HG02973 (cell line): ENCODE measurements around the gene LMF2.

Source experiments
- ATAC-seq: cut with Tn5 transposase; IDR thresholded peaks from one replicate; pipeline ENCODE4 v1.9.1; 2021; ENCODE audit warnings: moderate library complexity; ENCODE audit not compliant: unreplicated experiment

LMF2 gene

DNA sequence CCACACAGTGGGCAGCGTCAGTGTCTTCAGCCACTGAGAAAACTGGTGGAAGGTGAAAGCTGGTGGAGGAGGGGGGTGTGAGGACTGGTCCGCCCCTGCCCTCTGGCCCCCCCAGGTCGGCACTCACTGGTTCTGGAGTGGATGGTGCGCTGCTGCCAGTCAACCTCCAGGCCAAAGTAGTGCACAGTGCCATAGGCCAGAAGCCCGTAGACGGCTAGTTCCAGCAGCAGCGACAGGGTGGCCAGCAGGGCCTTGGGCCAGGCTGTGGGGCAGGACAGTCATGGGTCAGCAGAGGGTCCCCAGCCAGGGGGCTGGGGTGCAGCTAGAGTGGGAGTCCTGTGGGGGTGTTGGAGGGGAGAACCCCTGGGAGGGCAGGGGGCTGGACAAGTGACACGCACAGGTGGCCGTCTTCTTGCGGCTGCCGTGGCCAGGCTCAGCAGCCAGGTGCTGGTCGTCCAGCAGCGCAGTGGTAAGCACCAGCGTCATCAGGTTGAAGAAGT, 2.2 kb downstream of the LMF2 start:
- ATAC-seq, result no peak

DNA sequence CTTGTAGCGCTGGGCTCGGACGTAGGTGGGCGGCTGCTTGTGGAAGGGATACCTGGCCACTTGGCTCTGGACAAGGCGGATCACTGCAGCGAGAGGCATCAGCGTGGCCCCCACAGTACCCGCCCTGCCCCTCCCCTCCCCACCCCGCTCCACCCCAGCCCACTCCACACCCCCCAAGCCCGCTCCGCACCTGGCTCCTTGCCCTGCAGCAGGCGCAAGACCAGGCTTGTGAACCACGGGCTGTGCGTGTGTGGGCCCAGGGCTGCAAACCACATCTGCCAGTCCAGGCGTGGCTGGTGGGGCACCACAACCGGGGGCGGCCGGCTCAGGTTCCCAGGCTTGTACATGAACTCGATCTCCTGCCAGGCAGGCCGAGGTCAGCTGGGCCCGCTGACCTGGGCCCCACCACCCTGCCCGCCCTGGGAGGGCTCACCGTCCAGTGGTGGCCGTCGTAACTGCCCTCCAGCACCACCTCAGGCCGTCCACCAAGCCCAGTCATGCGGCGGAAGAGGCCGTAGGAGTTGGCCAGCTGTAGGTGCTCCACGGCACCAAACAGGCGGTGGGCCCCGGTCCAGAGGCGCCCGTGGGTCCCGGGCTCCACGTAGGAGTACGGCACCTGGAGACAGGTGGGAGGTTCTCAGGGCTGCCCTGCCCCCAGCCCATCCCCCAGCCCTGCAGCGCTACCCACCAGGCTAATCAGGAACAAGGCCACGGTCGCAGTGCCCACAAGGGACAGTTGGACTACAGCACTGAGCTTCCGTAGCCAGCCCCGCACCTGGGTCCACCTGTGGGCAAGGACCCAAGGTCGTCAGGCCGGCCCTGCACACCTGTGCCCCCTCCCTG, 2.9 kb downstream of the LMF2 start:
- no peak for ATAC-seq

DNA sequence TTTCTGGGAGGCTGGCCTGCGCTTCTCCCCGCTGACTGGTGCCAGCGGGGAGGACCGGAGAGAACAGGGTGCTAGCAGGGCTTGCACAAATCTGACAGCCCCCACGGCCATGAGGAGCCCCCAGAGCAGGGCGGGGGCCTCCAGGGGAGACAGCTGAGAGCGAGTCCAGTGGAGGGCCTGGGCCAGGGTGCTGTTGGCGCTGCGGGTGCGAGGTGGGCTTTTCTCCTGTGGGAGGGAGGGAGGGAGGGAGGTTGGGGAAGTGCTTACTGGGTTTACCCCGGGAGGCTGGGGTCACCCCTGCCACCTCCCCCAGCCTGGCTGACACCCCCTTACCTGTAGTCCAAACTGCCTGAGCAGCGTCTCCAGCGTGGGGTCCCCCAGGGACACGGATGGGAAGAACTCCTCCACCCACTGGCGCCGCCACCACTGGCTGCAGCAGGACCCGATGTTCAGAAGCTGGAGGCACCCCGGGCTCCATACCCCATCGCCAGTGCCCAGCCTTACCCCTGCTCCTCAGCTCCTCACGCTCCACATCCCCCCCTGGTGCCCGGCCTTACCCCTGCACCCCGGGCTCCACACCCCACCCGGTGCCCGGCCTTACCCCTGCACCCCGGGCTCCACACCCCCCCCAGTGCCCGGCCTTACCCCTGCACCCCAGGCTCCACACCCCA, 3.9 kb downstream of the LMF2 start:
- ATAC-seq, result no peak

GRCh38 chr22:50502628-50503474, 4.7 kb downstream of the LMF2 start:
- ATAC-seq, result no peak

- no peak for ATAC-seq
Measured at GRCh38 chr22:50502096-50502495, 5.4 kb downstream of the LMF2 start.

DNA sequence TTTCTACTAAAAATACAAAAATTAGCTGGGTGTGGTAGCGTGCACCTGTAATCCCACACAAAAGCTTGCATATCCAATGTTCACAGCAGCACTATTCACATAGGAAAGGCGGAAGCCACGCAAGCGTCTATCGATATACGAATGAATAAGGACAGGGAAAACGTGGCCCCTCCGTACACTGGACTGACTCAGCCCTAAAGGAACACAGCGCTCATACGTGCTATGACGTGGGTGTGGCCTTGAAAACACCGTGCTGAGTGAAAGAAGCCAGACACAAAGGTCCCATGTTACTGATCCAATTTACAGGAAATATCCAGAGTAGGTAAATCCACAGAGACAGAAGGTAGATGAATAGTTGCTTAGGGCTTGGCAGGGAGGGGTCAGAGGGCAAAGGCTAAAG, 7.0 kb downstream of the LMF2 start:
- no peak for ATAC-seq

GRCh38 chr22:50498322-50498890, 9.1 kb downstream of the LMF2 start:
- ATAC-seq, result no peak

- no peak for ATAC-seq
Measured at GRCh38 chr22:50497093-50497492, 10.4 kb downstream of the LMF2 start.

- ATAC-seq, result no peak
Measured at GRCh38 chr22:50490531-50491308, 16.8 kb downstream of the LMF2 start.

DNA sequence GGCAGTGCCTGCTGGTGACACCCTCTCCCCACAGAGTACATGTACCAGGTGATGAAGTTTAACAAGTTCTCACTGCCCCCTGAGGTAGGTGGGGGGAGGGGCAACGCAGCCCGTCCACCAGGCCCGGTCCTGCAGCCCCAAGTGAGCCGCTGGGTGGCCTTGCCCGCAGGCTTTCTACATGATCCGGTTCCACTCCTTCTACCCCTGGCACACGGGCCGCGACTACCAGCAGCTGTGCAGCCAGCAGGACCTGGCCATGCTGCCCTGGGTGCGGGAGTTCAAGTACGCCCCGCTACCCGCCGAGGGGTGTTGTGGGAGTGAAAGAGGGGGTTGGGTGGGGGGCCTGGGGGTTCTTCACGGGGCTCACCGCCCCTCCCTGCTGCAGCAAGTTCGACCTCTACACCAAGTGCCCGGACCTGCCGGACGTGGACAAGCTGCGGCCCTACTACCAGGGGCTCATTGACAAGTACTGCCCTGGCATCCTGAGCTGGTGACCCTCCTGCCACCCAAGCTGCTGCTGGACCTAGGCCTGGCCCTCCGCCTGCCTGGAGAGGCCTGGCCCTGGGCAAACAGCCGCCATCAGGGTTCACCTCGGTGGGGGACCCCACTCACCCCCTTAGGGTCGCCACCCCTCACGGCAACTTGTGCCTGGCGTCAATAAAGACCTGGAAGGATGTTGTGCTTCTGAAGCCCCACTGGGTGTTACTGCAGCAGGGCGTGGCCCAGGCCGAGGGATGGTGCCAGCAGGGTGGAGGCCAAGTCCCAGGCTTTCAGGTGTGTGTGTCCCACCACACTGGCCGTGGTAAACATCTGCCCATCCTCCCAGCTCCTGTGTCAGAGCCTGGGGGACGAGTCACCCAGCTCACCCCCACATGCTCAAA, 17.9 kb downstream of the LMF2 start:
- ATAC-seq, result no peak

GRCh38 chr22:50488886-50489285, 18.6 kb downstream of the LMF2 start:
- ATAC-seq, result no peak

DNA sequence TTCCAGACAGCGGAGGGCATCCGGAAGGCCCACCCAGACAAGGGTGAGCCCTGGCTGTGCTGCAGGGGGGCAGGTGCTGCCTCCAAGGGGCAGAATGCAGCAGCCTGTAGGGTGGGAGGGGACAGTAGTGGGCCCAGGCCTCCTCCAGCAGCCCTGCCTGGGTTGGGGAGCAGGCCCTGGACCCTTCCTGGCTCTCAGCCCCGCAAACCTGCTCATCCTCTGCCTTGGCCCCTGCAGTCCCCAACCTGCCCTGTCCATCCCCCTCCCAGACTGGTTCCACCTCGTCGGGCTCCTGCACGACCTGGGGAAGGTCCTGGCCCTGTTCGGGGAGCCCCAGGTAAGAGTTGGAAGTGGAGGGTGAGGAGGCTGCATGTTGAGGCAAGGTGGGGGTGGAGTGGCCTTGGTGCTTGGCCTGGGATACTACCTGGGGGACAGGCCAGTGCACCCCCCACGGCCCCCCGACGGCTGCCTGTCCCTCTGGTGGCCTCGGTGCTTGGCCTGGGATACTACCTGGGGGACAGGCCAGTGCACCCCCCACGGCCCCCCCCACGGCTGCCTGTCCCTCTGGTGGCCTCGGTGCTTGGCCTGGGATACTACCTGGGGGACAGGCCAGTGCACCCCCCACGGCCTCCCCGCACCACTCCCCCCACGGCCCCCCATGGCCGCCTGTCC, 19.4 kb downstream of the LMF2 start:
- ATAC-seq, result no peak

- no peak for ATAC-seq
Measured at GRCh38 chr22:50487290-50488005, 20.1 kb downstream of the LMF2 start.

DNA sequence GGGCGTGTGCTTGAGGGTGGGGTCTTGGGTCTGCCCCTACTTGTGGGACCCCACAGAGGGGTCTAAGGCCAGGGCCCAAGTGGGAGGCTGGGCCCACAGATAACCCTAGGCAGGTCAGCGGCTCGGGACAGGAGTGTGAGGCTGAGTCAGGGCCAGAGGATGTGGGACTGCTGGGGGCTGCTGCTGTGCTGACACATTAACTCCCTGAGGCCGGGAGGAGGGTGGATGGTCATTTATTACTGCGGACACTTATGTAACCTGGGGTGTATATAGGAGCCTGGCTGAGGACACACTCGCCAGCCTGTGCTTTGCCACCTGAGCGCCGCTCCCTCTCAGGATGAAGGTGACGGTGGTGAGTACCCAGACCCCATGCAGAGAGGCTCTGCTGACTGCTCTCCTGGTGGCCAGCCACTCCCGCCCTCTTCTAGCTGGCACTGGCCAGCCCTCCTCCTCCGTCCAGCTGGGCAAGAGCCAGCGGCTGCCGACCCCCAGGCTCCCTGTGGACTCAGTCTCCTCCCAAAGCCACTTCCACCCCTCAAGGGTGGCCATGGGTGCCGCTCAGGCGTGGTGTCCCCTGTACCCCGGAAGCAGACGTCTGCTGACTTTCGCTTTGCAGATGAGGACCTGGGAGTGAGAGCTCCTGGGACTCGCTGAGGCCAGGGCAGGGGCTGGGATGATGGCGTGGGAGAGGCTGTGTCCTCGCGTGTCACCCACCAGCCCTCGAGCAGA, 20.8 kb downstream of the LMF2 start, which contains the start of gene MIOX:
TSS of gene MIOX (plus strand) at position 299 of the 729 bp plus-strand sequence. CDS start at position 338, 39 bp downstream.
- no peak for ATAC-seq

GRCh38 chr22:50485221-50486131, 22.0 kb downstream of the LMF2 start:
- ATAC-seq, result no peak
